HFF-Myc (cell line): ENCODE data around the gene C4B.

Experiments used
- DNase-seq: peaks from one replicate; pipeline ENCODE4 v3.0.0-alpha.2; 2011; ENCODE audit warnings: low read depth; ENCODE audit errors: extremely low read depth
- H3K4me3 ChIP-seq: replicated peaks from 2 replicates; pipeline ENCODE4 v1.5.1; 2011; ENCODE audit warnings: low read depth, mild to moderate bottlenecking, control low read depth, low read length
- TF ChIP-seq, protein P1 (sequence below): IDR thresholded peaks from 2 replicates; pipeline ENCODE4 v1.5.1; 2012; ENCODE audit warnings: mild to moderate bottlenecking, low read depth, low read length, control low read depth; ENCODE audit errors: missing control alignments

C4B gene

DNA sequence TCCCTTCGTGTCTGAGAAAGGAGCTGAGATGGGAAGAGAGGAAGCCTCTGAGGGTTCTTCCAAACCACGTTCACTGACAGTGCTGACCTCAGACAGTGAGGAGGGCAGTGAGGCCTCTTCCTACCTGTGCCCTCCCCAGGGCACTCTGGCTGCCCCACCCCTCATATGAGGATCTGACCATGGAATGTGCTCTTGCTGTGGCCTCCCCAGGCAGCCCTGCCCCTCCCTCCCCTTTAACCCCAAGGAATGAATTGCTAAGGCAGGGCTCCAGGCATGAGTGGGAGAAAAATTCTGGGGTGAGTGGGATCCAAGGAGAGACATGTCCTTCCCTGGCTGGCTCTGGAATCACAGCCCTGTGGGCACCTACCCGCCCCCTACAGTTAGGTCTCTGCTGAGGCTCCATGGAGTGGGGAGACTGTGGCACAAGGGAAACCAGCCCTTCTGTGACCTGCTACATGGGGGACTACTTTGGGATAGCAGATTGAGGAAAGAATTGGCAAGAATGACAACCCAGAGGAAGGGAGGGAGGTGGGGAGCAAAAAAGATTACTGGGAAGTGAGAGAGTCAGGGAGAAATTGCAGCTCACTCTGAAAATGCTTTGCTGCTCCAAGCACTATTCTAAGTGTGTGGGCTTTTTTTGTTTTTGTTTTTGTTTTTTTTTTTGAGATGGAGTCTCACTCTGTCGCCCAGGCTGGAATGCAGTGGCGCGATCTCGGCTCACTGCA is 65.1 kb downstream of the C4B start:
- TF ChIP-seq, protein P1, sequence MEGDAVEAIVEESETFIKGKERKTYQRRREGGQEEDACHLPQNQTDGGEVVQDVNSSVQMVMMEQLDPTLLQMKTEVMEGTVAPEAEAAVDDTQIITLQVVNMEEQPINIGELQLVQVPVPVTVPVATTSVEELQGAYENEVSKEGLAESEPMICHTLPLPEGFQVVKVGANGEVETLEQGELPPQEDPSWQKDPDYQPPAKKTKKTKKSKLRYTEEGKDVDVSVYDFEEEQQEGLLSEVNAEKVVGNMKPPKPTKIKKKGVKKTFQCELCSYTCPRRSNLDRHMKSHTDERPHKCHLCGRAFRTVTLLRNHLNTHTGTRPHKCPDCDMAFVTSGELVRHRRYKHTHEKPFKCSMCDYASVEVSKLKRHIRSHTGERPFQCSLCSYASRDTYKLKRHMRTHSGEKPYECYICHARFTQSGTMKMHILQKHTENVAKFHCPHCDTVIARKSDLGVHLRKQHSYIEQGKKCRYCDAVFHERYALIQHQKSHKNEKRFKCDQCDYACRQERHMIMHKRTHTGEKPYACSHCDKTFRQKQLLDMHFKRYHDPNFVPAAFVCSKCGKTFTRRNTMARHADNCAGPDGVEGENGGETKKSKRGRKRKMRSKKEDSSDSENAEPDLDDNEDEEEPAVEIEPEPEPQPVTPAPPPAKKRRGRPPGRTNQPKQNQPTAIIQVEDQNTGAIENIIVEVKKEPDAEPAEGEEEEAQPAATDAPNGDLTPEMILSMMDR = no peak

DNA sequence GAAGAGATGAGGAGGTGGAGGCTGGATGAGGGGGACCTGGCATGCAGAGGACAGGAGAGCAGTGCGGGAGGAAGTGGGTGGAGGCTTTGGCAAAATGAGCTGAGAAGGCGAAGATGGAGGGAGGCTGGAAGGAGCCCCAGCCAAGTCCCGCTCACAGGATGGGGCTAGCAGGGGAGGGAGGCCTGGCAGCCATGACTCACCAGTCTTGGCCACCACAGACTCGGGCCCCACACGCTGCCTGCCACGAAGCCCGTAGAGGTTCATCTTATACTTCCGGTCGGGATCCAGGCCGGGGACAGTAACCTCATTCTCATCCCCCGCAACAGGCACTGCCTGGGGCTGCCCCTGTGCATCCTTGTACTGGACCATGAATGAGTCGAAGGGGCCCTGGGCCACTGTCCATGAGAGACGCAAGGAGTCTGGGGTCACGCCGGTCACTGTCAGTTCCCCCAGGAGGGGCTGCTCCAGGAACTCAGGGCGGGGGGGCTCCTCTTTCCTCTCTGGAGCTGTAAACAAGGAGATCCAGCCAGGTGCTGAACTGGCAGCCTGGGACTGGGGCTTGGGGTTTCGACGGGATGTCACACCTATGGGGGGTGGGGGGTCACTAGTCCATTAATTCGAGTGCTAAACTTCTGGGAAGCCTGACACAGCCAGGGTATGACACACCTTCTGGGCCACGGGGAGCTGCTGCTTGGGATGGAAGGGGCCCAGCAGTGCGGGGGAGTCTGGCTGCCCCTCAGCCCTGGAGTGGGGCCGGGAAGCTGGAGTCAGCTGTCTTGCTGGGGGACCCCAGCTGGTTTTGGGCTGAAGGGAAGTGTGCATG is 66.8 kb downstream of the C4B start:
- TF ChIP-seq, protein P1 = no peak
- no peak overlapping the region for H3K4me3 ChIP-seq
- peak; percentile 59 for DNase-seq

More for the DNA sequence above, 65.1 kb downstream of the C4B start:
- no peak overlapping the region for H3K4me3 ChIP-seq
- DNase-seq = no peak

DNA sequence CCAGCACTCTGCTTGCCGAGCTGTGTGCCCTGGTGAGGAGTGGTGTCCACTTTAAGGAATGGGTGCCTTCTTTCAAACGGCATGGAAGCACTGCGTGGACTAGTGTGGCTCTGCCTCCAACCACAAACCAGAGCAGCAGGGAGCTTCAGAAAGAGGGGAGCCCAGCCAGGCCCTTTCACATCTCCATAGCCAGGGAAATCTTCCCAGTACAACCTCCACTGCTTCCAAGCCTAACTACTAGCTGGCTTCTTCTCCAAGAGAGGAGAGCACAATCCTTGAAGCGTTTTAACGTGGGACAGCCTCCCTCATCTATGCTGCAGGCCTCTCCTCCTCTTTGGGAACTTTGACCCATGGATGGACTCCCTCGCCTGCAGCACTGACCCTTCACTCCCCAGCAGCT is 67.9 kb downstream of the C4B start:
- H3K4me3 ChIP-seq = no peak overlapping the region
- DNase-seq = no peak
- TF ChIP-seq, protein P1 = no peak

DNA sequence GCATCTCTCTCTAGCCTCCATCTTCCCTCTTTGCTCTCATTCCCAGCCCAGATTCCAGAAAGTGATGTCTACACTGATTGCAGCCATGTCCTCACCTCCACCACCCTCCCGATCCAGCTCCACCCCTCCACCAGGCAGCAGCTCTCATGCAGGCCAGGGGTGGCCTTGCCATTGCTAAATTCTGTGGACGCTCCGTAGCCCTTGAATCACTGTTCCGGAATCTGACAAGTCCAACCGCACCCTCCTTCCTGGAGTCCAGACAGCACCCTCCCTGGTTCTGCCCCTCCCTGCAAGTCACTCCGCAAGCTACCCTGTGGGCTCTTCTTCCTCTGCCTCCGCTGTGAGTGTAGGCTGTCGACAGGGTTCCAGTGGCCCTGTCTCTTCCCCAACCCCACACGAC is 68.3 kb downstream of the C4B start:
- TF ChIP-seq, protein P1 = no peak
- no peak overlapping the region for H3K4me3 ChIP-seq
- no peak for DNase-seq

DNA sequence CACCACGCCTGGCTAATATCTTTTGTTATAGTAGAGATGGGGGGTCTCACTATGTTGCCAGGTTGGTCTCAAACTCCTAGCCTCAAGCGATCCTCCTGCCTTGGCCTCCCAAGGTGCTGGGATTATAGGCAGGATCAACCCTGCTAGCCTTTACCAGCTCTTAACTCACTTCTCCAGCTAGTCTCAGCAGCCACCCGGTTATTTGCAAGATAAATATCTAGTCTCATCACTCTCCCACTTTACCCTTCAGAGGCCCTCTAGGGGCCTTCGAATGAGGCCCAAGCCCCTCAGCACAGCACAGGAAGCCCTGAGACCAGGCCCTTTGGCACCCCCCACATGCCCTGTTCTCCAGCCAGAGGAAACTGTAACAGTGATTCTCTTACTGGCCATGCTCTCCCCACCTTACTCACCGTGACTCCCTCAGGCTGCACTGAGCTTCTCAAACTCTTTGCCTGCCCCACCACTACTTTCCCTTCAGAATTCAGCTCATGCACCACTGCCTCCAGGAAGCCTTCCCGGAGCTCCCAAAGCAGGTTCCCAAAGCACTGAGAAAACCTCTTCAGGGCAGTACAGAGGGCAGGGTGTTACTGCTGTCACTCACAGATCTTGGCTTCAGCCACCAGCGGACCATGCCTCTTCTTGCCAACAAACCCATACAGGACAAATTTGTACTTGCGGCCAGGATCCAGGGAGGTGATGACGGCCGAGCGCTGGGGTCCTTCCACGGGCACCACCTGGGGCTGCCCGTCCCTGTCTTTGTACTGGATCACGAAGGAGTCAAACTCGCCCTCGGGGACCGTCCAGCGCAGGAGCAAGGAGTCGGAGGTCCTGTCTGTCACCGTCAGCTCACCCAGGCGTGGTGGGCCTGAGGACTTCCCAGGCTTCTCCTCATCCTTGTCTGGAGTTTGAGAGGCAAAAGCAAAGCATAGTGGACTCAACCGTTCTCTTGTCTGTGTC is 69.5 kb downstream of the C4B start:
- no peak for DNase-seq
- no peak overlapping the region for H3K4me3 ChIP-seq
- TF ChIP-seq, protein P1 = no peak

DNA sequence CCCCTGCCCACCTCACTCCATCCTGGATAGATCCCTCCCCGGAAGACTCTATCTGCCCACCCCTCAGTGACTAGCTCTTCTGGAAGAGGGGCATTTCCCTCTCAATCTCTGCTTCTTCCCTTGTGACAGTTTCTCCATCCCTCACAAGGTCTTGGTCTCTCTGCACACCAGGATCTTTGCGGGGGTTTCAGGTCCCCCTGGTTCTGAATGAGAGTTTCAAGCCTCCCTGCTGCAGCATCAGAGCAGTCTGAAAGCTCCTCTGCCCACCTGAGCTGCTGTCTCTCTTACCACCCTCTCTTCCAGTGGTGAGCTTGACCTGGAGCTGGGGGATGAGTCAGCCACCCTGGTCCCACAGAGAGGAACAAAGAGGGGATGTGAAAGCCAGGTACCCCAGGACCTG is 70.2 kb downstream of the C4B start:
- H3K4me3 ChIP-seq = no peak overlapping the region
- TF ChIP-seq, protein P1 = no peak
- no peak for DNase-seq
